ENCODE results near the gene ANKRD53. TPM values are rescaled to one million over a fixed set of nuclear protein-coding genes. Genes with fewer than 3 reads are reported as not detected.

The ANKRD53 gene
- total RNA-seq, 1 experiment from 2014 or later = not detected

DNA sequence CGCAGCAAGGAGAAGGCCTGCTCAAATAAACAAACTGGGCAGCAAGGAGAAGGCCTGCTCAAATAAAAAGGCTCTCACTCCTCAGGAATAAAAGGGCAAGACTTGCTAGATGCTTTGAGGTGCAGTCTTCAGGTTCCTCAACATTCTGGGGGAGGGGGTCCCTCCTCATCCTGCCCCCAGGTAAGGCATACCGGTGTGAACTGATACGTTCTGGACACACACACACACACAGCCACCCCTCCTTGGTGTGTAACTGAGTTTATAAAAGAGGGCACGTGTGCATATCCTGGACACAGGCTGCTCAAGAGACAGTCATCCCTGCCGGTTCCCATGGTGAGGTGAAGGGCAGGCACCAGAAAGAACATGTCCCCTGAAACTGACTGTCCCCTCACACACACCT is 11.8 kb downstream of the ANKRD53 start:
- peaks cover 11% of the 10 kb centered on the region for H3K4me1 ChIP-seq (replicated peaks; ENCODE audit: insufficient read depth)
- H3F3A ChIP-seq (ENCODE audit: insufficient read depth, low read depth) = peaks cover 2% of the 10 kb centered on the region; the same call in 1 of the 2 replicates
- no peak for DNase-seq
- peaks cover 19% of the 10 kb centered on the region for H3K79me2 ChIP-seq (ENCODE audit: low read depth)
- no peak overlapping the region for H3K4me3 ChIP-seq
- H3K36me3 ChIP-seq (ENCODE audit: low read depth) = no peaks in the 10 kb centered on the region
- intact Hi-C loops (cut with micrococcal nuclease; ENCODE audit: unreplicated experiment) = no loop called here
- H3K27ac ChIP-seq = no peak overlapping the region
- no peak overlapping the region for H3K4me2 ChIP-seq
- no peaks in the 10 kb centered on the region for H3K27me3 ChIP-seq (ENCODE audit: insufficient read depth, low read depth)
- H2AFZ ChIP-seq = no peak overlapping the region
- H3K9me2 ChIP-seq (ENCODE audit: insufficient read depth) = no peaks in the 10 kb centered on the region
- H3K9me3 ChIP-seq (ENCODE audit: insufficient read depth, low read depth) = no peaks in the 10 kb centered on the region
- no peaks in the 10 kb centered on the region; the same call in 1 of the 2 replicates for H4K20me1 ChIP-seq (ENCODE audit: insufficient read depth)
- TF ChIP-seq EZH2 (IDR thresholded peaks at IDR 0.05; ENCODE audit: low read depth) (no peak), CTCF (conservative IDR thresholded peaks at IDR 0.05) (no peak)
- no TSS peak for BruUV-seq (replicated peaks)
- CTCF ChIA-PET = no interaction called here
- POLR2A ChIA-PET (ENCODE audit: unreplicated experiment) = no interaction called here

GRCh38 chr2:70991142-70991541 is 12.7 kb downstream of the ANKRD53 start:
- intact Hi-C loops (cut with micrococcal nuclease; ENCODE audit: unreplicated experiment) = no loop called here
- Histone ChIP-seq H2AFZ (no peak overlapping the region), H3K27ac (no peak overlapping the region), H3K27me3 (ENCODE audit: insufficient read depth, low read depth) (no peaks in the 10 kb centered on the region), H3K79me2 (ENCODE audit: low read depth) (peaks cover 19% of the 10 kb centered on the region), H3K9me2 (ENCODE audit: insufficient read depth) (no peaks in the 10 kb centered on the region), H3K36me3 (ENCODE audit: low read depth) (no peaks in the 10 kb centered on the region), H3K4me3 (no peak overlapping the region), H3K9me3 (ENCODE audit: insufficient read depth, low read depth) (no peaks in the 10 kb centered on the region), H3F3A (ENCODE audit: insufficient read depth, low read depth) (peaks cover 4% of the 10 kb centered on the region; the same call in 1 of the 2 replicates), H3K4me2 (no peak overlapping the region), H3K4me1 (replicated peaks; ENCODE audit: insufficient read depth) (peaks cover 18% of the 10 kb centered on the region), H4K20me1 (ENCODE audit: insufficient read depth) (no peaks in the 10 kb centered on the region; the same call in 1 of the 2 replicates)
- ChIA-PET CTCF (no interaction called here), POLR2A (ENCODE audit: unreplicated experiment) (interaction anchor here (0.6 kb wide), 1 partner anchor 698 kb away, joined by 3 read pairs; no protein-coding TSS in a partner anchor)
- TF ChIP-seq EZH2 (IDR thresholded peaks at IDR 0.05; ENCODE audit: low read depth) (no peak), CTCF (conservative IDR thresholded peaks at IDR 0.05) (no peak)
- DNase-seq = no peak
- no TSS peak for BruUV-seq (replicated peaks)

GRCh38 chr2:70991742-70992141 is 13.3 kb downstream of the ANKRD53 start:
- no peak overlapping the region for H2AFZ ChIP-seq
- DNase-seq = no peak
- H3K4me2 ChIP-seq = no peak overlapping the region
- no peaks in the 10 kb centered on the region for H3K36me3 ChIP-seq (ENCODE audit: low read depth)
- H3K4me1 ChIP-seq (replicated peaks; ENCODE audit: insufficient read depth) = peaks cover 20% of the 10 kb centered on the region
- no TSS peak for BruUV-seq (replicated peaks)
- H3K27me3 ChIP-seq (ENCODE audit: insufficient read depth, low read depth) = no peaks in the 10 kb centered on the region
- intact Hi-C loops (cut with micrococcal nuclease; ENCODE audit: unreplicated experiment) = no loop called here
- peaks cover 19% of the 10 kb centered on the region for H3K79me2 ChIP-seq (ENCODE audit: low read depth)
- H3F3A ChIP-seq (ENCODE audit: insufficient read depth, low read depth) = peaks cover 4% of the 10 kb centered on the region; the same call in 1 of the 2 replicates
- TF ChIP-seq EZH2 (IDR thresholded peaks at IDR 0.05; ENCODE audit: low read depth) (no peak), CTCF (conservative IDR thresholded peaks at IDR 0.05) (no peak)
- no peaks in the 10 kb centered on the region for H3K9me3 ChIP-seq (ENCODE audit: insufficient read depth, low read depth)
- ChIA-PET CTCF (no interaction called here), POLR2A (ENCODE audit: unreplicated experiment) (no interaction called here)
- no peaks in the 10 kb centered on the region for H3K9me2 ChIP-seq (ENCODE audit: insufficient read depth)
- H4K20me1 ChIP-seq (ENCODE audit: insufficient read depth) = no peaks in the 10 kb centered on the region
- H3K27ac ChIP-seq = no peak overlapping the region
- H3K4me3 ChIP-seq = no peak overlapping the region
